HEK293T (cell line): ENCODE measurements around the gene VAV2.

Experiments used
- BHLHE40 ChIP-seq: fragments of 450-650 bp; IDR thresholded peaks from 2 replicates; pipeline ENCODE4 v1.6.1; 2016; ENCODE audit warnings: mild to moderate bottlenecking, moderate library complexity, borderline replicate concordance
- ELF4 ChIP-seq: fragments of 450-650 bp; IDR thresholded peaks from 2 replicates; pipeline ENCODE4 v1.6.1; 2017; ENCODE audit warnings: antibody characterized with exemption
- FOXA1 ChIP-seq: fragments of 450-650 bp; IDR thresholded peaks from 2 replicates; pipeline ENCODE4 v1.6.1; 2016; ENCODE audit warnings: mild to moderate bottlenecking
- FOXK2 ChIP-seq: fragments of 450-650 bp; IDR thresholded peaks from 2 replicates; pipeline ENCODE4 v1.6.1; 2016; ENCODE audit warnings: mild to moderate bottlenecking
- FOXM1 ChIP-seq: fragments of 450-650 bp; IDR thresholded peaks from 2 replicates; pipeline ENCODE4 v1.6.1; 2017; ENCODE audit warnings: mild to moderate bottlenecking, borderline replicate concordance
- HDGF ChIP-seq: fragments of 450-650 bp; IDR thresholded peaks from 2 replicates; pipeline ENCODE4 v1.6.1; 2017; ENCODE audit warnings: antibody characterized with exemption, borderline replicate concordance
- NFRKB ChIP-seq: fragments of 450-650 bp; IDR thresholded peaks from 2 replicates; pipeline ENCODE4 v1.6.1; 2016; ENCODE audit warnings: mild to moderate bottlenecking, moderate library complexity
- SP1 ChIP-seq: fragments of 450-650 bp; IDR thresholded peaks from 2 replicates; pipeline ENCODE4 v1.6.1; 2017
- ZNF384 ChIP-seq: fragments of 450-650 bp; IDR thresholded peaks from 2 replicates; pipeline ENCODE4 v1.6.1; 2016
- TF ChIP-seq, protein P1 (sequence below): fragments of 450-650 bp; IDR thresholded peaks from 2 replicates; pipeline ENCODE4 v1.6.1; 2016

DNA sequence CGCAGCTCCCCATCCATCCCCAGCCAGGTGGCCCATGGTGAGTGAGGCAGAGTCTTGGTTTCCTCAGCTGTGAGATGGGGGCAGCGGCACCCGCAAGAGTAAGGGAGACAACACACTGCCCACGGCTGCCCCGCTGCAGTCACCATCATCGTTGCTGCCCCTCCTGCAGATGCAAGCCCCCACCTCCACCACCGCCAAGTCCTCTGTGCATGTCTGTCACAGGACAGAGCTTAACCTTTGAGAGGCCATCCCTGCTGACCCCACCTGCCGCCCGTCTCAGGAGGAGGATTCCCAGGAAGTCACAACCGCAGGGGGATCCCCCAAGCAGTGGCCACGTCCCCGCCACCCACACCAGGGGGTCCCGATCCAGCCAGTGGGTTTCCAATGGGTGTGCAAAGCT lies 113.7 kb downstream of the VAV2 start:
- TF ChIP-seq SP1 (no peak), HDGF (no peak), BHLHE40 (no peak), NFRKB (no peak), ZNF384 (no peak), FOXK2 (no peak), ELF4 (no peak), FOXA1 (no peak), FOXM1 (no peak)
- TF ChIP-seq, protein P1, sequence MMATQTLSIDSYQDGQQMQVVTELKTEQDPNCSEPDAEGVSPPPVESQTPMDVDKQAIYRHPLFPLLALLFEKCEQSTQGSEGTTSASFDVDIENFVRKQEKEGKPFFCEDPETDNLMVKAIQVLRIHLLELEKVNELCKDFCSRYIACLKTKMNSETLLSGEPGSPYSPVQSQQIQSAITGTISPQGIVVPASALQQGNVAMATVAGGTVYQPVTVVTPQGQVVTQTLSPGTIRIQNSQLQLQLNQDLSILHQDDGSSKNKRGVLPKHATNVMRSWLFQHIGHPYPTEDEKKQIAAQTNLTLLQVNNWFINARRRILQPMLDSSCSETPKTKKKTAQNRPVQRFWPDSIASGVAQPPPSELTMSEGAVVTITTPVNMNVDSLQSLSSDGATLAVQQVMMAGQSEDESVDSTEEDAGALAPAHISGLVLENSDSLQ = no peak
